Fibroblast of the conjunctiva (primary cell): ENCODE measurements around the gene TMEM37.

Source experiments
- DNase-seq: peaks from one replicate; pipeline ENCODE4 v3.0.0-alpha.2; 2010; ENCODE audit warnings: low read depth

Gene TMEM37

GRCh38 chr2:119419065-119419464 is 12.6 kb upstream of the TMEM37 start:
- DNase-seq: no peak

- DNase-seq: no peak
Observed at GRCh38 chr2:119419803-119420508, 11.7 kb upstream of the TMEM37 start.

GRCh38 chr2:119421304-119421703 is 10.3 kb upstream of the TMEM37 start:
- no peak for DNase-seq

GRCh38 chr2:119421741-119422140 is 9.9 kb upstream of the TMEM37 start:
- no peak for DNase-seq

GRCh38 chr2:119422360-119423107 is 9.1 kb upstream of the TMEM37 start:
- DNase-seq: no peak

- no peak for DNase-seq
Observed at GRCh38 chr2:119423108-119423444, 8.6 kb upstream of the TMEM37 start.

- DNase-seq: no peak
Observed at GRCh38 chr2:119423811-119424210, 7.8 kb upstream of the TMEM37 start.

GRCh38 chr2:119424284-119425118 is 7.2 kb upstream of the TMEM37 start:
- DNase-seq: no peak

GRCh38 chr2:119425119-119425405 is 6.6 kb upstream of the TMEM37 start:
- DNase-seq: no peak

- DNase-seq: no peak
Observed at GRCh38 chr2:119425620-119426395, 5.8 kb upstream of the TMEM37 start.

GRCh38 chr2:119426396-119426675 is 5.3 kb upstream of the TMEM37 start:
- DNase-seq: no peak

- no peak for DNase-seq
Observed at GRCh38 chr2:119426801-119427395, 4.8 kb upstream of the TMEM37 start.

- DNase-seq: no peak
Observed at GRCh38 chr2:119427756-119428155, 3.9 kb upstream of the TMEM37 start.

- no peak for DNase-seq
Observed at GRCh38 chr2:119428488-119429224, 3.0 kb upstream of the TMEM37 start.

- DNase-seq: no peak
Observed at GRCh38 chr2:119429225-119429981, 2.3 kb upstream of the TMEM37 start.

- DNase-seq: no peak
Observed at GRCh38 chr2:119430023-119430498, 1.6 kb upstream of the TMEM37 start.

- no peak for DNase-seq
Observed at GRCh38 chr2:119431976-119432850, 559 bp downstream of the TMEM37 start.

- DNase-seq: no peak
Observed at GRCh38 chr2:119432851-119433522, 1.3 kb downstream of the TMEM37 start.
